Measurements from ENCODE around the gene DMBT1.

The DMBT1 gene

DNA sequence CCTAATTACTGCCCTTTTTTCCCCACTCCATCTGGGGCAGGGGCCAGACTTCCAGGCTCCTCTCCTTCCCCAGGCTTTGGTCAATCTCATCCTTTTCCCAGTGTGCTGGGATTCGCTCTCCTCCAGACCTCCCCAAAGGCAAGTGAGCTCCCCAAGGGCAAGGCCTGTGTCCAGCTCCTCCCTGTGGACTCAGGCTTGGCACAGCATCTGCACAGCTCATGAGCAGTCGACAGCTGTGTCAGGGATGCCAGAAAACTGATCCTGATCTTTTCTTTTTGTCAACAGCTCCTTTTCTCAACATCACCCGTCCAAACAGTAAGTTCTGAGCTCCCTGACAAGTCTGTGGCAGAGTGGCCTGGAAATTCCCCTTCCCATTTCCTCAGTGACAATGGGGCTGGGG is 72.0 kb downstream of the DMBT1 start:
- ChIA-PET POLR2A (no interaction called here), CTCF (interaction anchor here (3.2 kb wide), 1 partner anchor 16 kb away, joined by 12 read pairs; no protein-coding TSS in a partner anchor)
- DNase-seq (ENCODE audit: extremely low spot score) = no peak
- no peak for TF ChIP-seq CTCF (IDR thresholded peaks at IDR 0.05; ENCODE audit: control extremely low read depth, extremely low read depth, low read depth, missing control alignments)

DNA sequence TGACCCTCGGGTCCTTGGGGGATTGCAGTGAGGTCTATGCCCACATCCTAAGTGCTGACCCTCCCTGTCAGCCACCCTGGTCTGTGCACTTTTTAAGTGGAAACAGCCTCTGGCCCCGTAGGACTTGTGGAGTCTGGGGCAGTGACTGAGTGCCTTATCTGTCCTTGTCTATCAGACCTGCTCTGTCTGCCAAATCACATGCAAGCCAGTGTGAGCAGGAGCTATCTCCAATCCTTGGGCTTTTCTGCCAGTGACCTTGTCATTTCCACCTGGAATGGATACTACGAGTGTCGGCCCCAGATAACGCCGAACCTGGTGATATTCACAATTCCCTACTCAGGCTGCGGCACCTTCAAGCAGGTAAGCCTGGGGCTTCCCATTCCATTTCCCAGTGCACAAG is 76.4 kb downstream of the DMBT1 start:
- ChIA-PET POLR2A (no interaction called here), CTCF (interaction anchor here (1.6 to 2.4 kb wide), 3 partner anchors 9 to 13 kb away, joined by 6 to 8 read pairs (median 7); no protein-coding TSS in a partner anchor)
- no peak for DNase-seq (ENCODE audit: extremely low spot score)
- no peak for TF ChIP-seq CTCF (IDR thresholded peaks at IDR 0.05; ENCODE audit: control extremely low read depth, extremely low read depth, low read depth, missing control alignments)

DNA sequence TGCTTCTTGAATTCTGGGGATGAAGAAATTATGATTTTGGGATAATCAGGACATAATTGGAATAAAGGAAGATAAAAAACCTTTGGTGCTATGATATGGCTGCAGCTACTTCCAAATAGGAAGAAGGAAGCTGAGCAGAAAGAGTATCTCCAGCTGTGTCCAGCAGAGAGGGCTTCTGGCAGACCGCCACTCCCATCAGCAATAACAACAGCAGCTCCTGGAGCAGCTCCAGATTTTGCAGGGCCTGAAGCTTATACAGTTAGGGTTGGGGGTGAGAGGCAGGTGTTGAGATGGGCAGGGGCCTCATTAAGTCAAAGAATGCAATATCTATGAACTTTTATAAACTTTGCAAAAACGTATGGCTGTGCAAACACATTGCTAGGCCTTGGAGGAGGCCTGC is 76.8 kb downstream of the DMBT1 start:
- DNase-seq (ENCODE audit: extremely low spot score) = no peak
- ChIA-PET POLR2A (no interaction called here), CTCF (interaction anchor here (1.6 to 2.4 kb wide), 3 partner anchors 8 to 13 kb away, joined by 6 to 8 read pairs (median 7); no protein-coding TSS in a partner anchor)
- no peak for TF ChIP-seq CTCF (IDR thresholded peaks at IDR 0.05; ENCODE audit: control extremely low read depth, extremely low read depth, low read depth, missing control alignments)

- no peak for TF ChIP-seq CTCF (IDR thresholded peaks at IDR 0.05; ENCODE audit: control extremely low read depth, extremely low read depth, low read depth, missing control alignments)
- ChIA-PET POLR2A (no interaction called here), CTCF (interaction anchor here (1.6 to 2.4 kb wide), 2 partner anchors 11 to 12 kb away, joined by 7 to 8 read pairs; no protein-coding TSS in a partner anchor)
- no peak for DNase-seq (ENCODE audit: extremely low spot score)
Measured at GRCh38 chr10:122638106-122638505, 77.6 kb downstream of the DMBT1 start.

DNA sequence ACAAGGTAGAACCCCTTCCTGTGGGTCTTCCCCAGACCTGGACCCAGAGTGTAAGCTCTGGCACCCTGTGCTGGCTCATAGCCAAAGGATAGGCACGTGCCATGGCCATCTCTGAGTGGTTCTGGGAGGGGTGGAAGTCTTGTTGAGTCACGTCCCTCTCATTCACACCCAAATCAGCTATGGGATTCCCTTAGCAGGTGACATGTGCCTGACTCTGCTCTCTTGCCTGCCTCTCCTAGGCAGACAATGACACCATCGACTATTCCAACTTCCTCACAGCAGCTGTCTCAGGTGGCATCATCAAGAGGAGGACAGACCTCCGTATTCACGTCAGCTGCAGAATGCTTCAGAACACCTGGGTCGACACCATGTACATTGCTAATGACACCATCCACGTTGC is 79.2 kb downstream of the DMBT1 start:
- CTCF ChIA-PET = interaction anchor here (2.4 kb wide), 1 partner anchor 9 kb away, joined by 9 read pairs; no protein-coding TSS in a partner anchor

GRCh38 chr10:122640921-122641320 is 80.4 kb downstream of the DMBT1 start:
- POLR2A ChIA-PET = no interaction called here
- CTCF ChIA-PET = interaction anchor here (2.4 kb wide), 1 partner anchor 8 kb away, joined by 9 read pairs; no protein-coding TSS in a partner anchor
- DNase-seq (ENCODE audit: extremely low spot score) = no peak
- no peak for TF ChIP-seq CTCF (IDR thresholded peaks at IDR 0.05; ENCODE audit: control extremely low read depth, extremely low read depth, low read depth, missing control alignments)

More for the DNA sequence above, 79.2 kb downstream of the DMBT1 start:
- no peak for TF ChIP-seq CTCF (IDR thresholded peaks at IDR 0.05; ENCODE audit: control extremely low read depth, extremely low read depth, low read depth, missing control alignments)
- POLR2A ChIA-PET = no interaction called here
- no peak for DNase-seq (ENCODE audit: extremely low spot score)

Measured in GM10248 (cell line).